Sigmoid colon (tissue), 7 donors: Measurements from ENCODE around the gene RAP1A. TPM values are rescaled to one million over a fixed set of nuclear protein-coding genes. Genes with fewer than 3 reads are reported as not detected.
"Not testable (repeated sequence)": the region's sequence is repeated elsewhere in the genome, so short reads cannot be mapped to it uniquely, and the experiment has no call there.

Source experiments
- DNase-seq: peaks from one replicate; pipeline ENCODE4 v3.0.0-alpha.2; 2019
- H3K27ac ChIP-seq, 4 donors: fragments of 200-600 bp; sonication (generic); one replicate each; pipeline ENCODE4 v1.5.1; 2016 to 2019; ENCODE audit warnings: mild to moderate bottlenecking in 1 of 4
- H3K27me3 ChIP-seq, 3 donors: fragments of 200-600 bp; sonication (generic); one replicate each; pipeline ENCODE4 v1.5.1; 2019; ENCODE audit warnings: mild to moderate bottlenecking in 1 of 3
- H3K36me3 ChIP-seq, 4 donors: fragments of 200-600 bp; sonication (generic); one replicate each; pipeline ENCODE4 v1.5.1; 2016 to 2019
- H3K4me1 ChIP-seq, 4 donors: fragments of 200-600 bp; sonication (generic); one replicate each; pipeline ENCODE4 v1.5.1; 2017 to 2019
- H3K4me3 ChIP-seq, 4 donors: fragments of 200-600 bp; sonication (generic); one replicate each; pipeline ENCODE4 v1.5.1; 2017 to 2019; ENCODE audit warnings: mild to moderate bottlenecking in 2 of 4, moderate library complexity in 1 of 4
- H3K9me3 ChIP-seq, 4 donors: fragments of 200-600 bp in 3 of 4; sonication (generic) in 3 of 4; one replicate each; pipeline versions ENCODE4 v1.5.1 to v1.6.1; 2013 to 2019
- CTCF ChIP-seq, 4 experiments: fragments of 450-650 bp in 3 of 4; fragments of 200-600 bp in 1 of 4; IDR thresholded peaks; one replicate each; pipeline ENCODE4 v1.5.1; 2016 to 2019; ENCODE audit warnings: antibody characterized with exemption in 4 of 4, mild to moderate bottlenecking in 3 of 4, moderate library complexity in 2 of 4
- EP300 ChIP-seq, 4 donors: sonication (generic); formaldehyde crosslinking; IDR thresholded peaks; one replicate each; pipeline ENCODE4 v1.6.1; 2017; ENCODE audit warnings: antibody characterized with exemption in 4 of 4
- POLR2A ChIP-seq, 2 donors: fragments of 450-650 bp; IDR thresholded peaks; one replicate each; pipeline ENCODE4 v1.6.1; 2016; ENCODE audit warnings: antibody characterized with exemption in 2 of 2, mild to moderate bottlenecking in 2 of 2, moderate library complexity in 2 of 2
- POLR2AphosphoS5 ChIP-seq, 4 donors: sonication (generic); formaldehyde crosslinking; IDR thresholded peaks; one replicate each; pipeline ENCODE4 v1.6.1; 2017; ENCODE audit warnings: antibody characterized with exemption in 4 of 4
- WGBS, 2 donors: extraction: QIAGEN DNeasy Blood & Tissue Kit; methylation state at CpG; one replicate each; pipeline ENCODE4 v1.1.7; 2013; 5-methylcytosine and 5-hydroxymethylcytosine counted together
- intact Hi-C: fragments of 100-400 bp; cut with DNase I; formaldehyde crosslinking; loops from one replicate; pipeline ENCODE4 v1.15.1; 2023
- polyA plus RNA-seq, 3 donors: library from polyadenylated mRNA; stranded (reverse); fragments of 200-250 nt; gene quantifications; one replicate each; pipeline ENCODE4 v1.2.3, GENCODE V29; 2013
- total RNA-seq, 4 donors: library from RNA; depleted of rRNA; stranded (reverse); fragments of >200 nt; gene quantifications; one replicate each; pipeline ENCODE4 v1.1.0, GENCODE V29; 2016
- donor health status: healthy with polysubstance abuse.
- donor health status: Bipolar disorder and iron deficiency.
- donor health status: healthy.

Gene RAP1A
- total and polyA plus RNA-seq, 7 donors: 87.5 to 381 (median 213) TPM

- intact Hi-C loops, H3K4me3 ChIP-seq, H3K27me3 ChIP-seq, H3K9me3 ChIP-seq, H3K36me3 ChIP-seq: not testable (repeated sequence)
- 45 to 61% methylated on average over 6 of the region's 8 CpGs for WGBS, 2 donors
- DNase-seq: peak; percentile 90
- TF ChIP-seq EP300 (IDR thresholded peaks at IDR 0.05): peak in 1 of 4 donors; percentile 8
- peak; percentile 10 to 50 (median 27) for TF ChIP-seq POLR2AphosphoS5 (IDR thresholded peaks at IDR 0.05)
- H3K4me1 ChIP-seq: peaks cover 2 to 75% (median 59%) of the 10 kb centered on the region in 4 donors
- peak overlapping the region; percentile 51 to 83 (median 82) for H3K27ac ChIP-seq
These were observed 13.0 kb upstream of the RAP1A start for GRCh38 chr1:111606457-111607215.

- H3K36me3 ChIP-seq, DNase-seq, H3K9me3 ChIP-seq, intact Hi-C loops, H3K27me3 ChIP-seq: not testable (repeated sequence)
- peak in 1 of 4 donors; percentile 25 for TF ChIP-seq POLR2AphosphoS5 (IDR thresholded peaks at IDR 0.05)
- Histone ChIP-seq H3K27ac (peak overlapping the region in 3 of 4 donors; percentile 68 to 83 (median 80)), H3K4me1 (peaks cover 2 to 83% (median 68%) of the 10 kb centered on the region in 4 donors), H3K4me3 (peak overlapping the region in 1 of 4 donors; percentile 15)
- 96 to 98% methylated on average over 23 to 24 of the region's 24 CpGs for WGBS, 2 donors
These were observed 11.1 kb upstream of the RAP1A start for GRCh38 chr1:111608528-111608927.

GRCh38 chr1:111611986-111612385, 7.6 kb upstream of the RAP1A start:
- Histone ChIP-seq H3K4me1 (peaks cover 2 to 78% (median 50%) of the 10 kb centered on the region in 4 donors), H3K9me3 (no peaks in the 10 kb centered on the region), H3K4me3 (no peak overlapping the region), H3K27ac (peak overlapping the region; percentile 55 to 83 (median 74)), H3K36me3 (no peaks in the 10 kb centered on the region), H3K27me3 (no peaks in the 10 kb centered on the region)
- TF ChIP-seq EP300 (IDR thresholded peaks at IDR 0.05): no peak
- TF ChIP-seq POLR2AphosphoS5 (IDR thresholded peaks at IDR 0.05): peak in 2 of 4 donors; percentile 38 to 45
- peak; percentile 76 for DNase-seq
- intact Hi-C loops: loop anchor here (5.0 kb wide), 2 partner anchors 40 to 135 kb away; no protein-coding TSS in a partner anchor
- 77 to 79% methylated on average over 2 of the region's 2 CpGs for WGBS, 2 donors

GRCh38 chr1:111615870-111616715, 3.5 kb upstream of the RAP1A start:
- Histone ChIP-seq H3K4me1 (peaks cover 2 to 64% (median 39%) of the 10 kb centered on the region in 4 donors), H3K36me3 (no peaks in the 10 kb centered on the region), H3K4me3 (no peak overlapping the region), H3K27me3 (no peaks in the 10 kb centered on the region), H3K27ac (peak overlapping the region in 1 of 4 donors; percentile 23), H3K9me3 (no peaks in the 10 kb centered on the region)
- intact Hi-C loops: no loop called here
- TF ChIP-seq EP300 (IDR thresholded peaks at IDR 0.05) (no peak), CTCF (IDR thresholded peaks at IDR 0.05) (no peak), POLR2AphosphoS5 (IDR thresholded peaks at IDR 0.05) (no peak), POLR2A (IDR thresholded peaks at IDR 0.05) (no peak)
- 45 to 57% methylated on average over 3 of the region's 3 CpGs for WGBS, 2 donors
- no peak for DNase-seq

- peaks cover 0 to 65% (median 40%) of the 10 kb centered on the region in 4 donors for H3K4me1 ChIP-seq
- H3K4me3 ChIP-seq: no peak overlapping the region
- H3K27ac ChIP-seq: peak overlapping the region in 1 of 4 donors; percentile 99
- H3K27me3 ChIP-seq: no peaks in the 10 kb centered on the region
- WGBS, 2 donors: 82 to 88% methylated on average over 2 of the region's 2 CpGs
- intact Hi-C loops: no loop called here
- H3K9me3 ChIP-seq: no peaks in the 10 kb centered on the region
- TF ChIP-seq POLR2A (IDR thresholded peaks at IDR 0.05) (no peak), EP300 (IDR thresholded peaks at IDR 0.05) (no peak), CTCF (IDR thresholded peaks at IDR 0.05) (no peak), POLR2AphosphoS5 (IDR thresholded peaks at IDR 0.05) (no peak)
- no peak for DNase-seq
- no peaks in the 10 kb centered on the region for H3K36me3 ChIP-seq
These were observed 1.5 kb upstream of the RAP1A start for GRCh38 chr1:111618081-111618480.
